HCT116 (cell line): ENCODE results near the gene TACC2. TPM values are rescaled to one million over a fixed set of nuclear protein-coding genes. Genes with fewer than 3 reads are reported as not detected.

Experiments used
- ATAC-seq: fragments of 200-7000 bp; cut with Tn5 transposase; 2 replicates; pipeline ENCODE4 v1.9.1; 2020; ENCODE audit warnings: mild to moderate bottlenecking, moderate library complexity
- BruUV-seq: library from RNA; stranded (reverse); fragments of 400-500 nt; replicated peaks from 2 replicates; lab custom pipeline; 2021; lab: Mats Ljungman, UMichigan
- CTCF ChIA-PET: fragments of 300-600 bp; sonication (Branson Sonifier 250); formaldehyde crosslinking; loops from one replicate; lab custom pipeline; 2021; ENCODE audit warnings: antibody characterized with exemption; lab: Charles Lee
- POLR2A ChIA-PET: fragments of 300-600, 350-600 bp; sonication (Branson Sonifier 250); formaldehyde crosslinking; loops from one replicate; lab custom pipeline; 2021; ENCODE audit warnings: antibody characterized with exemption; lab: Charles Lee
- RAD21 ChIA-PET, 2 experiments: fragments of 300-600 bp; sonication (Branson Sonifier 250); formaldehyde crosslinking; loops; one replicate each; lab custom pipeline; 2023; ENCODE audit warnings: low total read pairs in 2 of 2; ENCODE audit not compliant: uncharacterized antibody in 2 of 2, unreplicated experiment in 2 of 2, low non-redundant PET in 1 of 2; lab: Charles Lee
- DNase-seq: peaks from one replicate; pipeline ENCODE4 v3.0.0-alpha.2; 2010; ENCODE audit warnings: low read depth, low spot score
- H2AFZ ChIP-seq: fragments of 200-600 bp; shearing (Covaris generic), sonication (generic); 2 replicates; pipeline ENCODE4 v1.6.1; 2017; ENCODE audit warnings: low read depth, mixed run types, mixed read lengths, antibody characterized with exemption, low read length; ENCODE audit not compliant: poor library complexity, severe bottlenecking
- H3K27ac ChIP-seq: 2 replicates; pipeline ENCODE4 v1.5.1; 2012; ENCODE audit warnings: low read depth, low read length
- H3K27me3 ChIP-seq: fragments of 200-600 bp; sonication (generic); 2 replicates; pipeline ENCODE4 v1.6.1; 2016; ENCODE audit warnings: mixed run types, low read length, mixed read lengths; ENCODE audit not compliant: insufficient read depth
- H3K36me3 ChIP-seq, 2 experiments: fragments of 200-500 bp in 1 of 2; fragments of 200-600 bp in 1 of 2; sonication (Bioruptor generic) in 1 of 2; sonication (generic) in 1 of 2; 2 replicates each; pipeline versions ENCODE4 v1.5.1 to v1.6.1; 2014 to 2016; ENCODE audit warnings: low read length in 2 of 2, inconsistent platforms in 1 of 2, mixed read lengths in 1 of 2, mixed run types in 1 of 2; ENCODE audit not compliant: insufficient read depth in 2 of 2, control insufficient read depth in 1 of 2
- H3K4me1 ChIP-seq, 2 experiments: fragments of 200-600 bp in 1 of 2; sonication (generic) in 1 of 2; 2 replicates each; pipeline versions ENCODE4 v1.5.1 to v1.6.1; 2012 to 2017; ENCODE audit warnings: low read length in 2 of 2, inconsistent platforms in 1 of 2, mild to moderate bottlenecking in 1 of 2, mixed read lengths in 1 of 2, mixed run types in 1 of 2, moderate library complexity in 1 of 2; ENCODE audit not compliant: insufficient read depth in 2 of 2, control insufficient read depth in 1 of 2
- H3K4me2 ChIP-seq: fragments of 200-600 bp; sonication (generic); 2 replicates; pipeline ENCODE4 v1.6.1; 2017; ENCODE audit warnings: mixed run types, low read length, mixed read lengths
- H3K4me3 ChIP-seq, 2 experiments: fragments of 200-600 bp in 1 of 2; sonication (generic) in 1 of 2; replicated peaks in 1 of 2; 2 replicates each; pipeline ENCODE4 v1.5.1; 2011 to 2016; ENCODE audit warnings: low read length in 2 of 2, control low read depth in 1 of 2, low read depth in 1 of 2, mild to moderate bottlenecking in 1 of 2, mixed read lengths in 1 of 2, mixed run types in 1 of 2
- H3K79me2 ChIP-seq: fragments of 200-600 bp; sonication (generic); 2 replicates; pipeline ENCODE4 v1.6.1; 2017; ENCODE audit warnings: mild to moderate bottlenecking, mixed run types, low read length, moderate library complexity, mixed read lengths; ENCODE audit not compliant: insufficient read depth
- H3K9ac ChIP-seq: fragments of 200-600 bp; sonication (generic); 2 replicates; pipeline ENCODE4 v1.6.1; 2016; ENCODE audit warnings: low read length, mixed read lengths
- H3K9me2 ChIP-seq: fragments of 200-600 bp; sonication (generic), shearing (Covaris generic); 2 replicates; pipeline ENCODE4 v1.6.1; 2017; ENCODE audit warnings: mixed run types, mild to moderate bottlenecking, moderate library complexity; ENCODE audit not compliant: insufficient read depth
- H3K9me3 ChIP-seq, 2 experiments: fragments of 200-500 bp in 1 of 2; fragments of 200-600 bp in 1 of 2; sonication (Bioruptor generic) in 1 of 2; sonication (generic) in 1 of 2; 2 replicates each; pipeline ENCODE4 v1.6.1; 2014 to 2017; ENCODE audit warnings: low read length in 2 of 2, mixed read lengths in 2 of 2, inconsistent platforms in 1 of 2, low read depth in 1 of 2, mild to moderate bottlenecking in 1 of 2, mixed run types in 1 of 2, moderate library complexity in 1 of 2; ENCODE audit not compliant: control insufficient read depth in 1 of 2, insufficient read depth in 1 of 2
- H4K20me1 ChIP-seq: fragments of 200-600 bp; sonication (generic), shearing (Covaris generic); 2 replicates; pipeline ENCODE4 v1.6.1; 2017; ENCODE audit warnings: mixed run types, mild to moderate bottlenecking, moderate library complexity; ENCODE audit not compliant: insufficient read depth
- CEBPB ChIP-seq: IDR thresholded peaks from 2 replicates; pipeline ENCODE4 v1.6.1; 2012; ENCODE audit warnings: low read depth
- EGR1 ChIP-seq: IDR thresholded peaks from 2 replicates; pipeline ENCODE4 v1.6.1; 2012; ENCODE audit warnings: low read depth
- ELF1 ChIP-seq: IDR thresholded peaks from 2 replicates; pipeline ENCODE4 v1.6.1; 2012; ENCODE audit warnings: low read depth, borderline replicate concordance
- EZH2phosphoT487 ChIP-seq: fragments of 200-600 bp; IDR thresholded peaks from 2 replicates; pipeline ENCODE4 v1.6.1; 2018; ENCODE audit warnings: antibody characterized with exemption, borderline replicate concordance
- FOSL1 ChIP-seq: IDR thresholded peaks from 2 replicates; pipeline ENCODE4 v1.6.1; 2012; ENCODE audit warnings: low read depth
- JUND ChIP-seq: IDR thresholded peaks from 2 replicates; pipeline ENCODE4 v1.6.1; 2012
- SIN3A ChIP-seq: IDR thresholded peaks from 2 replicates; pipeline ENCODE4 v1.6.1; 2012; ENCODE audit warnings: low read depth
- SP1 ChIP-seq: IDR thresholded peaks from 2 replicates; pipeline ENCODE4 v1.6.1; 2012; ENCODE audit warnings: low read depth
- SRF ChIP-seq: IDR thresholded peaks from 2 replicates; pipeline ENCODE4 v1.6.1; 2012; ENCODE audit warnings: low read depth
- TCF7L2 ChIP-seq: IDR thresholded peaks from 2 replicates; pipeline ENCODE4 v1.7.0; 2011; ENCODE audit warnings: borderline replicate concordance, inconsistent platforms; ENCODE audit not compliant: insufficient read depth, insufficient read length; ENCODE audit errors: extremely low read depth
- YY1 ChIP-seq: IDR thresholded peaks from 2 replicates; pipeline ENCODE4 v1.6.1; 2011; ENCODE audit warnings: low read length, low read depth, moderate library complexity, mild to moderate bottlenecking; ENCODE audit not compliant: insufficient replicate concordance; ENCODE audit errors: extremely low read depth
- ZBTB33 ChIP-seq: IDR thresholded peaks from 2 replicates; pipeline ENCODE4 v1.6.1; 2011; ENCODE audit warnings: mild to moderate bottlenecking, low read length, moderate library complexity; ENCODE audit not compliant: insufficient replicate concordance; ENCODE audit errors: extremely low read depth
- ZFX ChIP-seq: fragments of 450-650 bp; IDR thresholded peaks from 2 replicates; pipeline ENCODE4 v1.6.1; 2017
- intact Hi-C: fragments of 100-400 bp; cut with micrococcal nuclease; formaldehyde crosslinking; loops from 2 replicates; pipeline ENCODE4 v1.10.0; 2022
- total RNA-seq: library from RNA; stranded (reverse); gene quantifications from one replicate; pipeline ENCODE4 v1.2.1, GENCODE V29; 2021; ENCODE audit not compliant: unreplicated experiment
- TF ChIP-seq, protein P1 (sequence below): IDR thresholded peaks from 2 replicates; pipeline ENCODE4 v1.6.1; 2012

Gene TACC2
- total RNA-seq, 1 experiment from 2014 or later, result 38.6 TPM

GRCh38 chr10:122138831-122139625 lies 150.1 kb downstream of the TACC2 start:
- Histone ChIP-seq H3K4me2 (no peak overlapping the region), H3K9me3 (no peaks in the 10 kb centered on the region), H3K9ac (no peak overlapping the region), H3K4me3 (no peak overlapping the region), H3K36me3 (no peaks in the 10 kb centered on the region), H2AFZ (no peak overlapping the region), H3K4me1 (peaks cover 31 to 38% of the 10 kb centered on the region in 2 experiments), H4K20me1 (no peaks in the 10 kb centered on the region), H3K27me3 (no peaks in the 10 kb centered on the region), H3K27ac (no peak overlapping the region)
- intact Hi-C loops, result no loop called here
- ATAC-seq (no peak), DNase-seq (no peak)
- RAD21 ChIA-PET, result no interaction called here
- TF ChIP-seq, protein P1, sequence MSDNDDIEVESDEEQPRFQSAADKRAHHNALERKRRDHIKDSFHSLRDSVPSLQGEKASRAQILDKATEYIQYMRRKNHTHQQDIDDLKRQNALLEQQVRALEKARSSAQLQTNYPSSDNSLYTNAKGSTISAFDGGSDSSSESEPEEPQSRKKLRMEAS, result no peak
- TF ChIP-seq YY1 (no peak), ELF1 (no peak)
- TF ChIP-seq, all 23 proteins: peak for 0
- ChIA-PET CTCF (no interaction called here), POLR2A (no interaction called here)
- Histone ChIP-seq H3K79me2 (no peaks in the 10 kb centered on the region), H3K9me2 (no peaks in the 10 kb centered on the region)
- BruUV-seq, result no TSS peak

GRCh38 chr10:122139627-122140170 lies 150.7 kb downstream of the TACC2 start:
- Histone ChIP-seq H2AFZ (no peak overlapping the region), H3K27me3 (no peaks in the 10 kb centered on the region), H3K9me3 (peaks cover 0 to 4% of the 10 kb centered on the region in 2 experiments; a peak in 1 of 4 replicates), H3K9ac (no peak overlapping the region), H4K20me1 (no peaks in the 10 kb centered on the region), H3K4me2 (no peak overlapping the region), H3K4me3 (no peak overlapping the region), H3K4me1 (peaks cover 31 to 38% of the 10 kb centered on the region in 2 experiments), H3K79me2 (no peaks in the 10 kb centered on the region), H3K27ac (no peak overlapping the region), H3K36me3 (peaks cover 0 to 6% of the 10 kb centered on the region in 2 experiments; a peak in 1 of 4 replicates), H3K9me2 (no peaks in the 10 kb centered on the region)
- no peak for ATAC-seq
- DNase-seq, result no peak
- no TSS peak for BruUV-seq
- no peak for TF ChIP-seq SRF
- TF ChIP-seq, protein P1, result no peak
- no peak for TF ChIP-seq EZH2phosphoT487
- no peak for TF ChIP-seq TCF7L2
- TF ChIP-seq SIN3A, result no peak
- no peak for TF ChIP-seq SP1
- TF ChIP-seq EGR1, result no peak
- no peak for TF ChIP-seq FOSL1
- TF ChIP-seq CEBPB, result no peak
- TF ChIP-seq ZBTB33, result no peak
- TF ChIP-seq JUND, result no peak
- TF ChIP-seq ZFX, result no peak
- intact Hi-C loops, result loop anchor here (2.0 to 10.0 kb wide), 4 partner anchors 211 to 563 kb away; partner anchors contain the start of genes ATE1 and DMBT1
- ChIA-PET POLR2A (interaction anchor here (0.6 to 1.3 kb wide), 3 partner anchors 7 to 145 kb away, joined by 3 to 5 read pairs (median 3); no protein-coding TSS in a partner anchor), CTCF (interaction anchor here (1.5 to 2.0 kb wide), 2 partner anchors 11 to 12 kb away, joined by 3 to 5 read pairs; no protein-coding TSS in a partner anchor), RAD21 (no interaction called here)
